SK-N-SH (cell line): ENCODE measurements around the gene TFEB. TPM values are rescaled to one million over a fixed set of nuclear protein-coding genes. Genes with fewer than 3 reads are reported as not detected.

ENCODE experiments used
- CTCF ChIA-PET: fragments of 300-600, 350-600 bp; formaldehyde crosslinking; extraction: SDS; loops from one replicate; lab custom pipeline; 2021; lab: Yijun Ruan, JAX
- POLR2A ChIA-PET: fragments of 350-600 bp; sonication (Branson Sonifier 250); formaldehyde crosslinking; extraction: SDS; loops from one replicate; lab custom pipeline; 2020; ENCODE audit warnings: antibody characterized with exemption, inconsistent platforms; lab: Yijun Ruan, JAX
- DNase-seq: peaks from one replicate; pipeline ENCODE4 v3.0.0; 2012
- H2AFZ ChIP-seq: fragments of 200-600 bp; sonication (generic); 2 replicates; pipeline ENCODE4 v1.8.1; 2016; ENCODE audit warnings: antibody characterized with exemption, mild to moderate bottlenecking, low read depth
- H3F3A ChIP-seq: fragments of 200-600 bp; sonication (generic); replicated peaks from 2 replicates; pipeline ENCODE3; 2016; ENCODE audit warnings: antibody characterized with exemption, mild to moderate bottlenecking; ENCODE audit not compliant: insufficient read depth
- H3K27ac ChIP-seq, 2 experiments: fragments of 200-500 bp in 1 of 2; fragments of 200-600 bp in 1 of 2; sonication (Bioruptor generic) in 1 of 2; sonication (generic), shearing (Covaris generic) in 1 of 2; 2 replicates each; pipeline versions ENCODE4 v1.5.1 to v1.6.1; 2014 to 2016; ENCODE audit warnings: low read depth in 2 of 2, inconsistent platforms in 1 of 2, low read length in 1 of 2, mild to moderate bottlenecking in 1 of 2, mixed read lengths in 1 of 2
- H3K27me3 ChIP-seq: fragments of 200-600 bp; sonication (generic), shearing (Covaris generic); 2 replicates; pipeline ENCODE4 v1.6.1; 2016; ENCODE audit warnings: mixed run types; ENCODE audit not compliant: insufficient read depth
- H3K36me3 ChIP-seq, 2 experiments: fragments of 200-500 bp in 1 of 2; fragments of 200-600 bp in 1 of 2; sonication (Bioruptor generic) in 1 of 2; sonication (generic) in 1 of 2; replicated peaks in 1 of 2; 2 replicates each; pipeline versions ENCODE3 to v1.5.1; 2014 to 2016; ENCODE audit warnings: low read length in 1 of 2, mild to moderate bottlenecking in 1 of 2; ENCODE audit not compliant: insufficient read depth in 2 of 2, control insufficient read depth in 1 of 2
- H3K4me1 ChIP-seq, 2 experiments: fragments of 200-500 bp in 1 of 2; fragments of 200-600 bp in 1 of 2; sonication (Bioruptor generic) in 1 of 2; sonication (generic), shearing (Covaris generic) in 1 of 2; 2 replicates each; pipeline versions ENCODE4 v1.5.1 to v1.6.1; 2014 to 2016; ENCODE audit warnings: low read depth in 1 of 2, low read length in 1 of 2, mixed run types in 1 of 2; ENCODE audit not compliant: insufficient read depth in 2 of 2, control insufficient read depth in 1 of 2
- H3K4me2 ChIP-seq: fragments of 200-600 bp; sonication (generic), shearing (Covaris generic); 2 replicates; pipeline ENCODE4 v1.6.1; 2017; ENCODE audit warnings: mixed run types
- H3K4me3 ChIP-seq, 2 experiments: fragments of 200-500 bp in 1 of 2; fragments of 200-600 bp in 1 of 2; sonication (Bioruptor generic) in 1 of 2; sonication (generic), shearing (Covaris generic) in 1 of 2; 2 replicates each; pipeline versions ENCODE4 v1.5.1 to v1.8.1; 2014 to 2016; ENCODE audit warnings: low read depth in 2 of 2, inconsistent platforms in 1 of 2, low read length in 1 of 2, mild to moderate bottlenecking in 1 of 2, mixed read lengths in 1 of 2, moderate library complexity in 1 of 2
- H3K79me2 ChIP-seq: fragments of 200-600 bp; sonication (generic); 2 replicates; pipeline ENCODE4 v1.8.1; 2017; ENCODE audit warnings: mild to moderate bottlenecking; ENCODE audit not compliant: insufficient read depth
- H3K9ac ChIP-seq: fragments of 200-600 bp; sonication (generic); 2 replicates; pipeline ENCODE4 v1.6.1; 2017; ENCODE audit warnings: mixed run types
- H3K9me2 ChIP-seq: fragments of 200-600 bp; sonication (generic); 2 replicates; pipeline ENCODE4 v1.6.1; 2017; ENCODE audit warnings: mixed run types
- H3K9me3 ChIP-seq: fragments of 200-600 bp; sonication (generic); 2 replicates; pipeline ENCODE4 v1.6.1; 2017; ENCODE audit warnings: mixed run types, mild to moderate bottlenecking, moderate library complexity
- H4K20me1 ChIP-seq: fragments of 200-600 bp; sonication (generic); 2 replicates; pipeline ENCODE4 v1.6.1; 2017; ENCODE audit warnings: mild to moderate bottlenecking, mixed run types; ENCODE audit not compliant: insufficient read depth
- CHD2 ChIP-seq: fragments of 150-350 bp; IDR thresholded peaks from 2 replicates; pipeline ENCODE4 v1.6.1; 2018; ENCODE audit warnings: low read length; ENCODE audit not compliant: partially characterized antibody
- CTCF ChIP-seq: fragments of 200-600 bp; sonication (generic); IDR thresholded peaks from 2 replicates; pipeline ENCODE4 v1.6.1; 2017; ENCODE audit warnings: antibody characterized with exemption, mild to moderate bottlenecking, moderate library complexity
- ELF1 ChIP-seq: IDR thresholded peaks from 2 replicates; pipeline ENCODE4 v1.4.0; 2012
- EZH2phosphoT487 ChIP-seq: fragments of 200-600 bp; sonication (generic); IDR thresholded peaks from 2 replicates; pipeline ENCODE4 v1.6.1; 2017; ENCODE audit warnings: low read depth, mixed run types, mild to moderate bottlenecking, antibody characterized with exemption, moderate library complexity, borderline replicate concordance
- FOSL2 ChIP-seq: IDR thresholded peaks from 2 replicates; pipeline ENCODE4 v1.4.0; 2012; ENCODE audit warnings: low read depth, mild to moderate bottlenecking, moderate library complexity, borderline replicate concordance
- FOXJ3 ChIP-seq: sonication (generic); formaldehyde crosslinking; IDR thresholded peaks from 2 replicates; pipeline ENCODE4 v1.5.1; 2020; ENCODE audit warnings: mild to moderate bottlenecking, missing genetic modification reagents
- GABPA ChIP-seq: IDR thresholded peaks from 2 replicates; pipeline ENCODE4 v1.4.0; 2012; ENCODE audit warnings: low read depth, mild to moderate bottlenecking
- IRF3 ChIP-seq: fragments of 150-350 bp; IDR thresholded peaks from 2 replicates; pipeline ENCODE4 v1.6.1; 2016; ENCODE audit warnings: mild to moderate bottlenecking, low read depth, low read length
- JUND ChIP-seq: IDR thresholded peaks from 2 replicates; pipeline ENCODE4 v1.4.0; 2012
- MEF2A ChIP-seq: IDR thresholded peaks from 2 replicates; pipeline ENCODE4 v1.4.0; 2012; ENCODE audit warnings: low read depth, borderline replicate concordance
- MXI1 ChIP-seq: IDR thresholded peaks from 2 replicates; pipeline ENCODE4 v1.6.1; 2012; ENCODE audit warnings: mild to moderate bottlenecking, low read depth, low read length, improper control_type of control experiment
- NFIC ChIP-seq: IDR thresholded peaks from 2 replicates; pipeline ENCODE4 v1.4.0; 2012; ENCODE audit warnings: borderline replicate concordance
- POLR2AphosphoS5 ChIP-seq: IDR thresholded peaks from 2 replicates; pipeline ENCODE4 v1.6.1; 2012; ENCODE audit warnings: low read depth, low read length
- RCOR1 ChIP-seq: fragments of 150-350 bp; IDR thresholded peaks from 2 replicates; pipeline ENCODE4 v1.6.1; 2017; ENCODE audit warnings: antibody characterized with exemption, low read length
- SIN3A ChIP-seq: IDR thresholded peaks from 2 replicates; pipeline ENCODE4 v1.6.1; 2012; ENCODE audit warnings: low read depth, mild to moderate bottlenecking, low read length, moderate library complexity, borderline replicate concordance
- TCF12 ChIP-seq: IDR thresholded peaks from 2 replicates; pipeline ENCODE4 v1.4.0; 2012
- TEAD4 ChIP-seq: IDR thresholded peaks from 2 replicates; pipeline ENCODE4 v1.4.0; 2012; ENCODE audit warnings: mild to moderate bottlenecking, borderline replicate concordance; ENCODE audit not compliant: insufficient read depth
- USF2 ChIP-seq: fragments of 150-350 bp; IDR thresholded peaks from 2 replicates; pipeline ENCODE4 v1.6.1; 2017; ENCODE audit warnings: antibody characterized with exemption, low read length, low read depth, borderline replicate concordance
- YY1 ChIP-seq: IDR thresholded peaks from 2 replicates; pipeline ENCODE4 v1.4.0; 2012; ENCODE audit warnings: low read depth, mild to moderate bottlenecking
- WGBS: methylation state at CpG from one replicate; pipeline ENCODE4 v1.1.6; 2017; ENCODE audit warnings: low lambda C conversion rate; 5-methylcytosine and 5-hydroxymethylcytosine counted together
- polyA plus RNA-seq, 3 experiments: library from polyadenylated mRNA; depleted of rRNA; stranded (reverse); fragments of >200 nt; gene quantifications; 2 replicates each; pipeline ENCODE4 v1.2.3, GENCODE V29; 2012

The TFEB gene
- polyA plus RNA-seq, 1 of the 3 experiments (the other 2 are of a cell fraction), result 6.2 TPM

GRCh38 chr6:41750374-41750773, 15.0 kb upstream of the TFEB start (continued):
- TF ChIP-seq USF2 (no peak), JUND (no peak), IRF3 (no peak), CHD2 (no peak), GABPA (no peak)

GRCh38 chr6:41748542-41748941, 13.1 kb upstream of the TFEB start:
- Histone ChIP-seq H3F3A (no peaks in the 10 kb centered on the region), H3K4me3 (no peak overlapping the region), H3K27me3 (no peaks in the 10 kb centered on the region), H3K79me2 (no peaks in the 10 kb centered on the region), H3K9ac (no peak overlapping the region), H3K27ac (no peak overlapping the region), H4K20me1 (no peaks in the 10 kb centered on the region), H3K9me2 (no peaks in the 10 kb centered on the region), H3K9me3 (no peaks in the 10 kb centered on the region), H3K36me3 (no peaks in the 10 kb centered on the region), H3K4me2 (no peak overlapping the region), H2AFZ (no peak overlapping the region), H3K4me1 (peaks cover 0 to 5% of the 10 kb centered on the region in 2 experiments; a peak in 1 of 4 replicates)
- DNase-seq, result no peak
- CTCF ChIA-PET, result interaction anchor here (1.3 to 2.0 kb wide), 5 partner anchors 9 to 39 kb away, joined by 3 to 9 read pairs (median 5); partner anchors contain the start of genes TFEB and TOMM6
- no peak for TF ChIP-seq NFIC
- TF ChIP-seq EZH2phosphoT487, result no peak
- TF ChIP-seq CTCF, result no peak
- TF ChIP-seq YY1, result no peak
- no peak for TF ChIP-seq GABPA
- TF ChIP-seq MEF2A, result no peak
- no peak for TF ChIP-seq RCOR1
- TF ChIP-seq TEAD4, result no peak
- no peak for TF ChIP-seq ELF1
- no peak for TF ChIP-seq MXI1
- no peak for TF ChIP-seq FOSL2
- no peak for TF ChIP-seq TCF12
- no peak for TF ChIP-seq FOXJ3 (CRISPR knock-in tag)
- no peak for TF ChIP-seq POLR2AphosphoS5
- no peak for TF ChIP-seq SIN3A
- POLR2A ChIA-PET, result interaction anchor here (0.9 kb wide), 1 partner anchor 10 kb away, joined by 3 read pairs; no protein-coding TSS in a partner anchor
- WGBS, result 71% methylated on average over 3 of the region's 3 CpGs
